Lung (tissue), 12 donors: Measurements from ENCODE around the gene ADD2. TPM values are rescaled to one million over a fixed set of nuclear protein-coding genes. Genes with fewer than 3 reads are reported as not detected.

ENCODE experiments used
- ATAC-seq: fragments of 200-7000 bp; cut with Tn5 transposase; one replicate; pipeline ENCODE4 v1.9.1; 2020; ENCODE audit warnings: moderate number of reproducible peaks; ENCODE audit not compliant: insufficient read depth, low FRiP score
- DNase-seq, 3 donors: peaks; one replicate each; pipeline ENCODE4 v3.0.0-alpha.2; 2013 to 2017
- H3K27ac ChIP-seq, 2 donors: one replicate each; pipeline ENCODE4 v1.5.1; 2013; ENCODE audit warnings: mild to moderate bottlenecking in 2 of 2, moderate library complexity in 2 of 2, control low read depth in 1 of 2, inconsistent platforms in 1 of 2, low read depth in 1 of 2, low read length in 1 of 2
- H3K27me3 ChIP-seq, 3 donors: one replicate each; pipeline ENCODE4 v1.5.1; 2013; ENCODE audit warnings: low read length in 2 of 3; ENCODE audit not compliant: control insufficient read depth in 3 of 3, insufficient read depth in 3 of 3
- H3K36me3 ChIP-seq, 4 donors: one replicate each; pipeline ENCODE4 v1.5.1; 2013; ENCODE audit warnings: low read length in 4 of 4, mild to moderate bottlenecking in 1 of 4, moderate library complexity in 1 of 4; ENCODE audit not compliant: control insufficient read depth in 4 of 4, insufficient read depth in 4 of 4
- H3K4me1 ChIP-seq, 5 donors: one replicate each; pipeline ENCODE4 v1.5.1; 2013; ENCODE audit warnings: low read length in 5 of 5, mild to moderate bottlenecking in 2 of 5, moderate library complexity in 1 of 5; ENCODE audit not compliant: control insufficient read depth in 5 of 5, insufficient read depth in 5 of 5
- H3K4me3 ChIP-seq: one replicate; pipeline ENCODE4 v1.5.1; 2013; ENCODE audit warnings: mild to moderate bottlenecking, control low read depth, moderate library complexity
- H3K9ac ChIP-seq, 2 donors: one replicate each; pipeline ENCODE4 v1.5.1; 2013; ENCODE audit warnings: low read length in 2 of 2, control low read depth in 1 of 2; ENCODE audit not compliant: insufficient read depth in 1 of 2
- H3K9me3 ChIP-seq, 4 donors: one replicate each; pipeline ENCODE4 v1.5.1; 2013; ENCODE audit warnings: low read length in 3 of 4, mild to moderate bottlenecking in 1 of 4, moderate library complexity in 1 of 4; ENCODE audit not compliant: control insufficient read depth in 4 of 4, insufficient read depth in 3 of 4
- CTCF ChIP-seq: IDR thresholded peaks from 2 replicates; pipeline ENCODE4 v1.5.1; 2012; ENCODE audit warnings: mild to moderate bottlenecking; ENCODE audit errors: control extremely low read depth, extremely low read depth
- WGBS, 2 donors: extraction: QIAGEN DNeasy Blood & Tissue Kit; methylation state at CpG; one replicate each; pipeline ENCODE4 v1.1.7; 2013; 5-methylcytosine and 5-hydroxymethylcytosine counted together
- polyA plus RNA-seq, 2 donors: library from polyadenylated mRNA; stranded (reverse); fragments of 200-250 nt; gene quantifications; one replicate each; pipeline ENCODE4 v1.2.1, GENCODE V29; 2013
- total RNA-seq, 2 donors: library from RNA; depleted of rRNA in 1 of 2; stranded (reverse); fragments of >200 nt in 1 of 2; gene quantifications; one replicate each; pipeline ENCODE4 v1.2.1, GENCODE V29; 2014 to 2021
- donor health status: control.
- donor health status: control.
- donor health status: Bipolar disorder and iron deficiency.
- donor health status: healthy.
- donor health status: DM: yes; HTN: yes; CAD: no.

The ADD2 gene
- total and polyA plus RNA-seq, 4 donors = 0.35 to 5.9 (median 1.8) TPM

DNA sequence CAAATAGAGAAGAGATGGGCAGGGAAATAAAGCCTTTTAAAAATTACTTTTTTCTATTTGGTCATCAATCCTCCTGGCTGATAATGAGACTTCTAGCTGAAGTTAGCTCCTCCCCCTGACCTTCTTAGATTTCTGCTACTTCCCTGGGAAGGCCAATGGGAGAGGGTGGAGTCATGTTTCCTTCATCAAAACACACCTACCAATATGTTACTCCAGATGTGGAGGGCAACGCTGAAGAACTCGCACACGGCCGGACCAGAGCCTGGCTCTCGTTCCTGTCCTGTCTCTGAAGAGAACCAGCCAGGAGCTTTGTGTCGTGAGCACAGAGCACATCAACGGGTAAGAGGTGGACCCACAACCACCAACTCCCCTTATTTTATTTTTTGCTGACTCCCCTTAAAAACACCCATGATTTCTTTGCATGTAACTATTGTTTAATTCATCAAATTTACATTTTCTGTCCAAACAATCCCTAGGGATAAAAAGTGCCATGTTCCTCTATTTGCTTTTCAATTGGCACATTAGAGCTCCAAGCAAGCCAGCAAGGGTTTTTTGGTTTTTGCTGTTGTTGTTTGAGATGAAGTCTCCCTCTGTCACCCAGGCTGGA, 94.9 kb downstream of the ADD2 start:
- Histone ChIP-seq H3K4me1 (no peaks in the 10 kb centered on the region), H3K4me3 (no peak overlapping the region), H3K27me3 (no peaks in the 10 kb centered on the region), H3K27ac (no peak overlapping the region), H3K9ac (no peak overlapping the region), H3K9me3 (no peaks in the 10 kb centered on the region), H3K36me3 (peaks cover 0 to 3% (median 1%) of the 10 kb centered on the region in 4 donors)
- no peak for DNase-seq
- 69 to 77% methylated on average over 7 of the region's 7 CpGs for WGBS, 2 donors
- no peak for TF ChIP-seq CTCF
- ATAC-seq = no peak

DNA sequence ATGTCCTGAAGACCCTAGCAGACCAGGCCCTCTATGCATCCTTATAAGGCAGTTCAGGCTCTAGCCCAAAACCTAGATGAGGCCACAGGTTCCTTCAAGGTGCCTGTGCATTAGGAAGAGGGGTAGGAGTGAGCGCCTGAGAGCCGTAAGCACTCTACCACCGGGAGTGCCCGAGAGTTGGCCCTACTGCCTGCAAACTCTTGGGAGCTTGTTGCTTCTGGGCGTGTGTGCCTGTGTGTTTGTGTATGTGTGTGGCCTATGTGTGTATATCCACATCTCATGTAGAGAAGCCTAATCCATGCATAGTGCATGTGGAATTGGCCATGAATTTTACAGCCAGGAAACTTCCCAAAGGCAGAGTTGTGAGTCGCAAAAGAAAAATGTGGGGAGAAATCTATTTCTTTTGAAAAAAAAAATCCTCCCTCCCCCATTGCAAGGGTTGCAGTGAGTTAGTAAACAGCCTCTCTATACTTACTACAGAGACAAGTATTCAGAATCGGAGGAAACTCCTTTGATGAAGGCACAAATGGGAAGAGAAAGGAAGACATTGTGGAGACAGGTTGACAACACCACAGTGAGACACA, 96.8 kb downstream of the ADD2 start:
- no peaks in the 10 kb centered on the region for H3K4me1 ChIP-seq
- peaks cover 0 to 3% (median 0%) of the 10 kb centered on the region in 4 donors for H3K36me3 ChIP-seq
- DNase-seq (no peak), ATAC-seq (no peak)
- no peaks in the 10 kb centered on the region for H3K9me3 ChIP-seq
- no peak overlapping the region for H3K9ac ChIP-seq
- no peak overlapping the region for H3K4me3 ChIP-seq
- H3K27me3 ChIP-seq = no peaks in the 10 kb centered on the region
- no peak overlapping the region for H3K27ac ChIP-seq
- TF ChIP-seq CTCF = no peak
- WGBS, 2 donors = 89 to 91% methylated on average over 7 of the region's 7 CpGs

GRCh38 chr2:70670626-70671025, 97.4 kb downstream of the ADD2 start:
- Histone ChIP-seq H3K36me3 (peaks cover 0 to 3% (median 0%) of the 10 kb centered on the region in 4 donors), H3K9ac (no peak overlapping the region), H3K27ac (no peak overlapping the region), H3K9me3 (no peaks in the 10 kb centered on the region), H3K4me3 (no peak overlapping the region), H3K4me1 (no peaks in the 10 kb centered on the region), H3K27me3 (no peaks in the 10 kb centered on the region)
- no peak for DNase-seq
- 75 to 80% methylated on average over 3 of the region's 3 CpGs for WGBS, 2 donors
- ATAC-seq = no peak
- TF ChIP-seq CTCF = no peak
